ENCODE measurements around the gene CDH4.
"Not testable (repeated sequence)": the region's sequence is repeated elsewhere in the genome, so short reads cannot be mapped to it uniquely, and the experiment has no call there.

CDH4 gene

DNA sequence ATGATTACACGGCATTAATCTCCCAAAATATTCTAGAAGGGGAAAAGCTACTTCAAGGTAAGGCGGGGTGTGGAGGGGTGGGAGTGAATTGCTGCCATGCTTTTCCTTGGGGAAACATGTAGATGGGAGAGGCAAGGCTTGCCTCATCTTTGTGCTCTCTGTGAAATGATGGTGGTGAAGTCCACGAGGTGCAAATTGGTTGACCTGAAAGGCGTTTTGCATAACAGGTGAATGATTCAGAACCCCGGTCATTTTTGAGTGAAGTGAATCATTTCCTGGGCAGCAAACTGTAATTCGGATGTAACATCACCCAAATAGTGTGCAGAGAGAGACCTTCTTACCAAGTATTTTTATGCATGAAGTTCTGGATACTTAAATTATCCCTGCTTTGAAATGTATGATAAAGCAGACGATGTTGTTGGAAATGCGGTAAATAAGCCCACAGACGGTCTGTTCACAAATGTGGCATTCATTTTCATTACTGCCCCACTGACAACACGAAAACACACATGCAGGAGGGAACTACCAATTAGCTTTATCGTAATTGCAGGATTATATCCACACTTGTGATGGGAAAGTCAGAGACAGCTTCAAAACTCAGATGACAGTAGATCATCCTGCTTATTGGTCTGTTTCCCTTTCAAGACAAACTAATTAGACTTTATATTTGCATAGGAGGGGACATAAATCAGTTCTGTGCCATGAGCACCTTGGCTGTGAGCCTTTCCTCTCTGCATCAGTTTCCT lies 3.0 kb downstream of the CDH4 start:
- DNase-seq = no peak

DNA sequence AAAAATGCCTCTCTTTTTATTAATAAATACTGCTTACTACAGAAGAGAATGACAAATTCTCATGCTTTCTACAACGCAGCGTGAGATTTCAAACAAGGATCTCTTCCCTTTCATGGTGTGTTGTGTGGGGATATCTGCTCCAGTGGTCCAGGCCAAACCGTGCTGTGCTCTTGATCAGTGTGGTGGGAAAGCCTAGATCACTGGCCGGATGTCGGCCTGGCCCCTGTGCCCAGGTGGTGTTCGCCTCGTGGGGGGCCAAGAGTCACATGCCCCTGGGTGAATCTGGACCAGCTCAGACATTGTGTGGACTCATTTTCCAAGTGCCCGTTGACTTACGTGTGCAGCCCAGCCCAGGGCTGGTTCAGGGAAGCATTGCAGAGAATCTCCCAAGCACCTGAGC lies 4.3 kb downstream of the CDH4 start:
- DNase-seq = no peak

DNA sequence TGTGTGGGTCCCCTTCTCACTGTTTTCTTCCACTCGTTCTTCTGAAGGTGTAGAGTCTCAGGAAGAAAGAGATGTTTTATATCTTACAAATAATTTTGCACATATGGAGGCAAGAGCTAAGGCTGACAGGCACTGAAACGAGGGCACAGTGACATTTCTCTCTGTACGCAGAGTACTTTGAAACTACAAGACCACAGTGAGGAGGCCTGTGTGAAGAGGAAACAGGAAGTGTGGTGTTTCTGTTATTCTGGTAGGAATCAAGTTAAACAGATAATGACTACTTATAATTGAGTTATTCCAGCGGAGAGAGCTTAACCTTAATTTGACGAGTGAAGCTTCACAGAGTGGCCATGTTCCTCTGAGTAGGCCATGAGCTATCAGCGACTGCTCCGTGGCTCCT lies 4.8 kb downstream of the CDH4 start:
- DNase-seq = no peak

DNA sequence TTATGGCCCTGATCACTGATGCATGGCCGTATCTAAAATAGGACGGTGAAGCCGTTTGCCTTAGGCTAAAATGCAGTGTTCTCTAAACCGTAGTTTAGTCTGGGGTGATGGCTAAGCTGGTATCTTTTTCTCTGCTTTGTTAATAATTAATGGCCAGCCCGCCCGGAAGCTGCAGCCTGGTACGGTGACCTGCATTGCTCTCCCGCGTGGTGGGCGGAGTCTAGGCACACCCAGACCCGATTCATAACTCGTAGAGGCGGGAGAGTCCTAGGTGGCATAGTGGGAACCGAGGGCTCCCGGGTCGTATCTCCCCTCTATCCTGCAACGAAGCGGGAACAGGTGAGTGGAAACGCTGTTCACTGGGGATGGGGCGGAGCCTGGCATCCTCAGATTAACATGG lies 5.5 kb downstream of the CDH4 start:
- no peak for DNase-seq

DNA sequence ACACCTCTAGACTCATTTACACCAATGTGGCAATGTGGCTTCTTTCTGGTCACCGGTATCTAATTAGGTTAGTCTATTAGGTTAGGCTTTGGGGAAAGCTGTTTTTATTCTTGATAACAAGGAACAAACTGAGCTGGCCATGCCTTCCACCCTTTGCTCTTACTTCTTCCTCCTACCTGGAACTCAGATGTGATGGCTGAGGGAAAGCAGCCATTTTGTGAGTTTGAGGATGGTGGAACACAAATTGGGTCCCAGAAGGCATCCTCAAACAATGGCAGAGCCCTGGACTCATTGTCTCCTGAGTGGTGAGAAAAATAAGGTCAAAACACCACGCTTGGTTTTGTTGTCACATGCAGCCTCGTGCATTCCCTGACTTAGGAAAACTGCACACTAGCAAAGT lies 7.7 kb downstream of the CDH4 start:
- no peak for DNase-seq

DNA sequence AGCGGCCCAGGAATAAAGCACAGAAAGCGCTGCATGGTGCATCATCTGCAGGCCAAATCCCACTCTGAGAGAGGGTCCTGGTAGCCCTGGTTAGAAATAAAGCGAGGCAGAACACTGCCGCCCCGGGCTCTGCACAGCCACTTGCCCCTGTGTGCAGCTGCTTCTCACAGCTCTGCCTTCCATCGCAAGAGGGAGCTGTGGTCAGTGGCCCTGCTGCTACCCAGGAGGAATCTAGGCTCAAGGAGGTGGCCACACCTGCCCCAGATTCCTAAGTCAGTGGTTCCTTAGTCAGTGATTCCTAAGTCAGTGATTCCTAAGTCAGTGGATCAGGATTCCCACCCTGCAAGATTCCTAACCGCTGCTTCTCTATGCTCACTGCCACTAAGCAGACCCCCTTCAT lies 8.8 kb downstream of the CDH4 start:
- no peak for DNase-seq

DNA sequence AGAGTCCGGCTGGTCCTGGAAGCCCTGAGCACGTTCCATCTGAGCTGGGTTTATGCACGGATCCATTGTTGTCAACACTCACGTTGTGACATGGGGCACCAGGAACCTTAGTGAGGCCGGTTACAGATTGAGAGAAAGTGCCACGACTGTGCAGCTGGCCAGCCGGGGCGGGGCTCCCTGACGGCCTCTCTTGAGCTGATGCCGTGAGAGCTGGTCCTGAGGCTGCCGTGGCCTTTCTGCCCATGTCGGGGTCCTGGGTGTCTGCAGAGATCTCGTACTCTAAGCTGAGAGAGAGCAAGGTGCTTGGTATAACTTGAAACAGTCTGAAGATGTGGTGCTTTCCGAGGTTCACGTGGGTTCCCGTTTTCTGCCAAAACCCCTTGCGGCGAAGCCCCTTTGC lies 10.0 kb downstream of the CDH4 start:
- no peak for DNase-seq

DNA sequence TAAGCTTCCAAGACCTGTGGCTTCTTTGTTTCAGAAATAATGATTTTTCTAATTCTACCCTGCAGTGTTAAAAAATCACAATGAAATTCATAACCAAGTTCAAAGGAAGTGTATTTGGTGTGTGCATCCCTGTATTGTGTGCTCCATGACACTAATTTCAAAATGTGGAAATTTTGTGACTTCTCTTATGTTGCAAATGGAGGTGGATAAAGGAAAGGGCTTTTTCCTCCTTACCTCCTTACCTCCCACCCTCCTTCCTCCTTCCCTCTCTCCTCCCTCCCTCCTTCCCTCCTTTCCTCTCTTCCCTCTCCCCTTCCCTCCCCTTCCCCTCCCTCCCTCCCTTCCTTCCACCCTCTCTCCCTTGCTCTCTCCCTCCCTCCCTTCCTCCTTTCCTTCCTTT lies 10.5 kb downstream of the CDH4 start:
- no peak for DNase-seq

DNA sequence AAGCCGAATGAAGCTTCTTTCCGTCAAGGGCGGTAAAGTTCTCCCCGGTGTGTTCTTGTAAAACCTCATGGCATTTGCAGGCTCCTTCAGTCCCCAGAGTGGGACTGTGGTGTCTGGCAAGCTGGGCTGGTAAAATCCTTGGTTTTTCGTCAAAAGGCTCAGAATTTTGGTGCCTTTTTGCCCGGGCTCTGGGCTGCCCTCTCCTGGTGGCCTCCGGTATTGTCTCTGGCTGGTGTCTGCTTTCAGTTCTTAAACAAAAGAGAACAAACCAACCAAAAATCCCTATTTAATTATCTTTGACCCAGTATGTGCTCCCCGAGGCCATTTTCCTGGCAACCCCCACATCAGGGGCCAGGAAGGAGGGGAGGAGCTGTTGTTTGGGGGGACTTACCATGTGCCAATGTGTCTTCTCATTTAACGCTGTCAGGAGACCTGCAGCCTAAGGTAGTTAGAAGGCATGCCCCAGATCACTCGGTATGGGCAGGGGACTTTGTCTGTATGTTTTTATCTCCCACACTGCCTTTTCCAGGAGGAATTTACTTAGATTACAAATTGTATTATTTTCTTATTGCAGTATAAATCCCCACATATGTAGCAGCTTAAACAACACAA lies 11.1 kb downstream of the CDH4 start:
- no peak for DNase-seq

DNA sequence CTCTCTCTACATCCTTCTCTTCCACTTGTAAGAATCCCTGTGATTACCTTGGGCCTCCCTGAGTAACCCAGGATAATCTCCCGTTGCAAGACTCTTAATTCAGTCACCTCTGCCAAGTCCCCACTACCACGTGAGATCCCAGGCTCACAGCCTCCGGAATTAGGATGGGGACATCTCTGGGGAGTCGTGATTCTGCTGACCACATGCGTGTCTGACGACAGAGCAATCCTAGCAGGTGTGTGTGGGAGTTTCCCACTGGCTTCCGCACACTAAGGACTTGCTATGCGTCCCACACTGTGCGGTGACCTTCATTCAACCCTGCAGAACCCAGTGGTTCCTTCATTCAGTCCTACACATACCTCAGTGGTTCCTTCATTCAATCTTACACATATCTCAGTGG lies 11.9 kb downstream of the CDH4 start:
- DNase-seq = no peak

DNA sequence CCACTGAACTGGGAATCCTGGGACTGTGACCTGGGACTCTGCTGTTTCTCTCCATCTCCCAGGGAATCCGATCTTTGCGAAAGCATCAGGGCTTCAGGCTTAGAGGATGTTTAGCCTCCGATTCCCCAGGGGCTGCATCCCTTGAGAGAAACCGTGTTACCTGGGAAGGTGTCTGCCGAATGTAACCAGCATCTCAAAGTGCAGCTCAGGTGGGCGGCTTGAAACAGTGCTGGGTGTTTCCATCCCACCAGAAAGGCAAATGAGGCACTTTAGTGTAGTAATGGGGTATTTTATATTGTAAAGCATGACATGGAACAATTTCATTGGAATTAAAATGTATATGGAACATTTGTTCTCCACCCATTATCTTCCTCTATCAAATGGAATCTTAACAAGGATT lies 15.2 kb downstream of the CDH4 start:
- DNase-seq = no peak

DNA sequence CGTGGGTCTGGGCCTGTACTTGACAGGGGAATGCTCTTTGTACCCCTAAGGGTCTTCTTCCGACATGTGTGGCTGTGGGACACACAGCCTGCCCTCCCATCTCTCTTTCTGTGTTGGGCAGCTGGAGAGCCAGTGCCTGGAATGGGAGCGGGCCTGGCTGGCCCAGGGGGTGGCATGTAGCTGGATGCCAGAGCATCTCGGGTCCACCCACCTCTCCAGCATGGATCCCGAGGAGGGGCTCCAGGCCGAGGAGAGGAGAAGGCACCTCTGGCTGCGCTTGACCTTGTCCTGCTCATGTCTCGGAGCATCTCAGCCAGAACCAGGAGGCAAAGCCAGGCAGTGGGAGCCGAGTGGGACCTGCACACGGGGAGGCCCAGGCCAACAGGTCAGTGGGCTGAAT lies 16.0 kb downstream of the CDH4 start:
- no peak for DNase-seq

DNA sequence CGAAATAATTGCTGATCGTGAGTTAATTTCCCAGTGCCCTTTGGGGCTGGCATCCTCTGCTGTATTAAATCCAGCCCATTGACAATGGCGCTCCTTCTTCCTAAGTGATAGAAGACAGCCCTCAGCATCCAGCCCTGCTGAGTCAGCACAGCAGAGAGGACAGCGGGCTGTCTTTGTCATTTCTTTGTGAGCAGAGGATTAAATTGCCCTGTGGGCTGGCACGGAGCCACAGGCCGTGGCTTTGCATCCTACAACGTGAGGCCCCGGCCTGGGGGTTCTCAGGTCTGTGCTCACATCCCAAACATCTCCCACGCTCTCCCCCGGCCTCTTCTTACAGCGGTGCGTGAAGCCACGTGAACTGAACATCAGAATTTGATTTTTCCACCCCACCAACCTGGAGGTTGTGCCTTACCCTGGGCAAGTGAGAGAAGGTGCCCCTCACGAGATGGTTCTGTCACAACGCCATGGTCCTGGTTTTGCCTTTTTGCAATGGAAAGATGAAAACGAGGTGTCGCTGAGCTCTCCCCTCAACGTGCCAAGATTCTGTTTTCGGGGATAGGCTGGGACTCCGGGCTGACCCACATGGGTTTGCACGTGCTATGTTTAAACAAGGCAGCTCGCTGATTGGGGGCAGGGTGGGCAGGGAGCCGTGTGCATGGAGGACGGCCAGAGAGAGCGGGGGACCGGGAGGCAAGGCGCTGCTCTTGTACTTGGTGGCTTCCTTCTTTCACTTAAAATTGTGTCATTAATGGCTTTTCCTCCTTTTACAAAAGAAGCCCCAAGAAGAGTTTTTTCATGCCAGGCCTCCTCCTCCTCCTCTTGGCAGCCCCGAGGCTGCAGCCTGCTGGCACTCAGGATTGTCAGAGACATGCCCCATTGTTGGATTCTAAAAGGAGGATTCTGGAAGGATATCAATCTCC lies 19.5 kb downstream of the CDH4 start:
- no peak for DNase-seq

DNA sequence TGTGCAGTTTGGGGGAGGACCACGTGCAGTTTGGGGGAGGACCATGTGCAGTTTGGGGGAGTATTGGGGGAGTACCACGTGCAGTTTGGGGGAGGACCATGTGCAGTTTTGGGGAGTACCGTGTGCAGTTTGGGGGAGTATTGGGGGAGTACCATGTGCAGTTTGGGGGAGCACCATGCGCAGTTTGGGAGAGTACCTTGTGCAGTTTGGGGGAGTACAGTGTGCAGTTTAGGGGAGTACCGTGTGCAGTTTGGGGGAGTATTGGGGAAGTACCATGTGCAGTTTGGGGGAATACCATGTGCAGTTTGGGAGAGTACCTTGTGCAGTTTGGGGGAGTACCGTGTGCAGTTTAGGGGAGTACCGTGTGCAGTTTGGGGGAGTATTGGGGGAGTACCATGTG lies 21.0 kb downstream of the CDH4 start:
- DNase-seq = not testable (repeated sequence)

DNA sequence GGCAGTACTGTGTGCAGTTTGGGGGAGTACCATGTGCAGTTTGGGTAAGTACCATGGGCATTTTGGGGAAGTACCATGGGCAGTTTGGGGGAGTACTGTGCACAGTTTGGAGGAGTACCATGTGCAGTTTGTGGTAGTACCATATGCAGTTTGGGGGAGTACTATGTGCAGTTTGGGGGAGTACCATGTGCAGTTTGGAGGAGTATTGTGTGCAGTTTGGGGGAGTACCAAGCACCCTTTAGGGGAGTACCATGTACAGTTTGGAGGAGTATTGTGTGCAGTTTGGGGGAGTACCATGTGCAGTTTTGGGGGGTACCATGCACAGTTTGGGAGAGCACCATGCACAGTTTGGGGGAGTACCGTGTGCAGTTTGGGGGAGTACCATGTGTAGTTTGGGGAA lies 21.6 kb downstream of the CDH4 start:
- not testable (repeated sequence) for DNase-seq

DNA sequence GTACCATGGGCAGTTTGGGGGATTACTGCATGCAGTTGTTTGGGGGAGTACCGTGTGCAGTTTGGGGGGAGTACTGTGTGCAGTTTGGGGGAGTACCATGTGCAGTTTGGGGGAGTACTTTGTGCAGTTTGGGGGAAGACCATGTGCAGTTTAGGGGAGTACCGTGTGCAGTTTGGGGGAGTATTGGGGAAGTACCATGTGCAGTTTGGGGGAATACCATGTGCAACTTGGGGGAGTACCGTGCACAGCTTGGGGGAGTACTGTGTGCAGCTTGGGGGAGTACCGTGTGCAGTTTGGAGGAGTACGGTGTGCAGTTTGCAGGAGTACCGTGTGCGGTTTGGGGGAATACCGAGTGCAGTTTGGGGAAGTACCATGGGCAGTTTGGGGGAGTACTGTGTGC lies 22.3 kb downstream of the CDH4 start:
- no peak for DNase-seq

DNA sequence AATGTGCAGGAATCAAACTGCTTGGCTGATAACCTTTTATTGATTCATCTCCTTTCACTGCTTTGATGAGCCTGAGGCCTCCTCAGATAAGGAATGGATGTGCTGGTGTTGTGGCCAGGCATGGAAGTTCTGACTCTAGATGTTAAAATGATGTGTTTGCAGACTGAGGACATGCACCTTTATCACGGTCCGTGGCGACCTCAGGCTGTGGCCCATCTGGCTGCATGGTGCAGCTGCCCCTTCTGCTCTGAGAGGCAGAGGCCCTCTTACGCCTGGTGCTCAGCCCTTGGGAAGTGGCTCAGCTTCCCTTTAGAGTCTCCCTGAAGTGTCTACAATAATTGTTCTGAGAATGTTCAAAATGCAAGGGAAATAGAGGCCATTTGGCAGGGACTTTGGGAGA lies 26.2 kb downstream of the CDH4 start:
- DNase-seq = no peak

DNA sequence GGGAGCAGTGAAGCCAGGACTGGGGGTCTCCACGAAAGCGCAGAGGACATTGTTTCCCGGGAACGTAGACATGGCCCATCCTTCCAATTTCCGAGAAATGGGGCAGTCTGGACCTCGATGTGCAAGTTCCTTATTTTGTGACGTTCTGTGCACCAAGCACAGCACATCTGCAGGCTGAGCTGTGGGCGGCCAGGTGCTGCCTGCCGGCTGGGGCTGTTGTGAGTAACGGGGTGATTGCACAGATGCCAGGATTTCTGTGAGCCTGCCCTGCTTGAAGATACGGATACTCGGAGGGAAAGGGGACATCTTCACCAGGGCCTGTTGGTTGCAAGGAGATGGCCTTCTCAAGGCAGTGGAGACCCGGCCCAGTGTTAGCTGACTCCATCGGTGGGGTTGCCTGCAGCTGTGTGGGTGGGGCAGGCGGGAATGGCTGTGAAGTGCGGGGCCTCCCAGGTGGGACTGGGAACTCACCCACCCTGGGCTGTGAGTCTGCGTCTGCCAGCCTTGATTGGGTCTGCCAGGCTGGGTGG lies 27.6 kb downstream of the CDH4 start:
- DNase-seq = no peak

DNA sequence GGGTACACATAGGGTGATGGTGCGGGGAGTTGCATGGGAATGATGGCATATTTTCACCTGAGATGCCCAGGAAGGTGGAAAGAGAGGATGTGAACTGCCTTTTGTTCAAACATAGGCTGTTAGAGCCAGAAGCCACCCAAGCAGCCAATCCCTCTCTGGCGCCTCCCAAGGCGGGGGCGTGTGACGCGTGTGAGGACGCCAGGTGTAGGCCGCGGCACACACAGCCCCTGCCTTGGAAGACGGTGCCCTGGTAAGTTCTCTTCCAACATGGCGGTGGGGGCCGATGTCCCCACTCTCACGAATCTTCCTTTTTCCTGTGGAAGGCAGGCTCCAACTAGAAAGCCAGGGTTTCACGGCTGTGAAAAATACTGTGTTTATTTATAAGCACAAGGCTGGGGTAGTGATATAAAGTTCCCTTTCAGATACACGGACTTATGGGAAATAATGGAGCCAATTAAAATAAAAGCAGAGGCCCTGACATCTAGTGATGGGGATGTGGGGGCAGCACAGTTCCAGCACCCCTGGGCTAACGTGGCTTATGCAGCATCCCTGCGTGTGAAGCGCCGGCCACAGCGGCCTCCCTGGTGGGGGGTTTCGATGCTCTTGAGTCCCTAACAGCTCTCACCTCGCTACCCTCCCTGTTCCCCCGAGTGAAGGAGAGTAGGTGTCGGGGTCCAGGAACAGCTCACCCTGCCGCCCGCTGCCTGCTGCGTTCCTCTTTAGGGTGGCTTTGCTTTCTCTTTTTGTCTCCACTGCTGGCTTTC lies 28.3 kb downstream of the CDH4 start:
- DNase-seq = no peak

DNA sequence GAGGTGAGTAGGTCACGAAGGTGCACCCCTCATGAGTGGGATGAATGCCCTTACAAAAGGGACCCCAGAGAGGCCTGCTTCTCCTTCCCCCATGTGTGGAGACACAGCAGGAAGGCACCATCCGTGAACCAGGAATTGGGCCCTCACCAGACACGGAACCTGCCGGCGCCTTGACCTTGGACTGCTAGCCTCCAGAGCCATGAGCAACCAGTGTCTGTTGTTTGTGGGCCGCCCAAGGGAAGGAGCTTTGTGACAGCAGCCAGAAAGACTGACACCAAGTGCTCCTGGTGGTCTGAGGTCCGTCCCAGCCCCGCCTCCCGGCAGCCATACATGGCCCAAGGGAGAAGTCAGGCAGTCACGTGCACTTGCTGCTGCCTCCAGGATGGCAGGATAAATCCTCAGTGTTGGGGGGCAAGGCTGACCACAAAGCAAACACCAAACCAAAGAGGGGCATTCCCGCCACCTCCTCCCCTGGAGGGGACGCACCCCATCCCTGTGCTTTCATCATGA lies 29.3 kb downstream of the CDH4 start:
- DNase-seq = no peak

DNA sequence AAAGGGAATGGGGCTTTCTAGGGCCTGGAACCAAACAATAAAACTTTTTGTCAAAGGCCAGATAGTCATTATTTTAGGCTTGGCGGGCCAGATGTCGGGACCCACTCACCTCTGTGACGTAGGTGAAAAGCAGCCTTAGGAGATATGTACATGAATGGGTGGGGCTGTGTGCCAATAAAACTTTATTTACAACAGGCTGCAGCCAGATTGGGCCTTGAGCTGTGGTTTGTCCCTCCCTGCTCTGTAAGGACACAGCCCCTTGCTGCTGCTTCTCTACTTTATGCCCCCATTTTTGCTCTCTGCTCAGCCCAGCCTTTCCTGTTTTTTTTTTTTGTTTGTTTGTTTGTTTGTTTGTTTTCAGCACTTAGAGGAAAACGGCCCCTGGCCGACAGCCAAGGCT lies 32.7 kb downstream of the CDH4 start:
- DNase-seq = no peak

DNA sequence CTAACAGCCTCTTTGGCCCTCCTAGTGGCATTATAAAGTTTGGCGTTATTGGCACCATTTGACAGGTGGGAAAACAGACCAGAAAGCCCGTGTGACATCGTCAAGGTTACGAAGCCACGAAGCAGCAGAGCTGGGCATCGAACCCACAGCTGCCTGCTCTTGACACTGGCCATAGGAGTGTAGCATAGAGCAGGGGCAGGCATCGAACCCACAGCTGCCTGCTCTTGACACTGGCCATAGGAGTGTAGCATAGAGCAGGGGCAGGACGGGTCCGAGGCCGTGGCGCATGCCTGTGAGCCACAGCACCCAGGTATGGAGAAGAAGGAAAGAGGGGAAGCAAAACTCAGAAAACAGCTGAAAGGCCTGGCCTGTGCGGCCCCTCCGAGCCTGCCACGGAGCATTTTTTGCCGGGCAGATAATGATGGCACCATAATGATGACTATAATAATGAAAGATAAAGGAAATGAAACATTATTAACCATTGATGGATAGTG lies 33.1 kb downstream of the CDH4 start:
- DNase-seq = no peak

DNA sequence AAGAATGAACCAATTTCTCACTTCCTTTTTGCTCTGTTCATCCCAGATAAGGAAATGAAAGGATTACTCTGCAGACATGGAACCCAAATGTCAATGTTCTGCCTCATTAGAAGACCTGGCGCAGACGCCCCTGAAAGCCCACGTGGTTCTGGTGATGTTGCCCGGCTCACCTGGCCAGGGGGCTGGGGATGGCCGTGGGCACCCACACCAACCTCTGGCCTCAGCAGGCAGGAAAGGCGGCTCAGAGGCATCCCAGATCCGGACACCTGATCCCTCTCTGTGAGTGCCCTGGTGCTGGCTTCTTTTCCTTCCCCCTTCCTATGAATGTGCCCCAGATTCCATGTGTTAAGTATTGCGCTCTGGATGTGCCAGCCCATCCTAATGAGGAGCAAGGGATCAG lies 33.6 kb downstream of the CDH4 start:
- no peak for DNase-seq
